ELF-1 (cell line): ENCODE measurements around the gene HLA-DQA1.
"Not testable (repeated sequence)": the region's sequence is repeated elsewhere in the genome, so short reads cannot be mapped to it uniquely, and the experiment has no call there.

ENCODE experiments used
- DNase-seq: peaks from one replicate; pipeline ENCODE4 v3.0.0-alpha.2; 2016; ENCODE audit warnings: low read depth, low spot score

Gene HLA-DQA1

DNA sequence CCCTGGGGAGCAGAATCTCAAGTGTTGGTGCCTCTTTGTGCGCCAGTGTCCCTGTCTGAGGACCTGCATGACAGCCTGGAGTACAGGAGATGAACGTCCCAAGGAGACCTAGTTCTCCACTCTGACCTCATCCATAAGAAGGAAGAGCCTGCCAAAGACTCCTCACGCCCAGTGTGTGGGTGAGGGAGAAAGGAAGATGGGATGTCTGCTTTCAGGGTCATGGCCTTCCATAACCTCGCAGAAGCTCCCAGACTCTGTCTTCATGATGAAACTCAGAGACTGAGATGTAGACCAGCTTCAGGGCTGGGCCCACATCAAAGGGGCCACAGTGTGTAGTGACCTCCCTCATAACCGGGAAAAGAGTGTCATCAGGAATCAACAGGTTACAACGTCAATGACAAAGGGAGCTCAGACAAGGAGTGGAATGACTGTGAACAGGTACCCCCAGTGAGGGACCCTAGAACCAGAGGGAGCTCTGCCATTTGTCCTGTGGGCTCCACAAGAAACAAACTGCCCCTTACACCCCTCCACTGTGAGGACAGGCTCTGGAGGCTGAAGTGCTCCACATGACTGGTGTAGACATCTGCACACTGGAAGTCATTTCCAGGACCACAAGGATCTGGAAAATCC lies 21.2 kb downstream of the HLA-DQA1 start:
- DNase-seq: no peak

- no peak for DNase-seq
Measured at GRCh38 chr6:32659856-32660595, 22.8 kb downstream of the HLA-DQA1 start.

DNA sequence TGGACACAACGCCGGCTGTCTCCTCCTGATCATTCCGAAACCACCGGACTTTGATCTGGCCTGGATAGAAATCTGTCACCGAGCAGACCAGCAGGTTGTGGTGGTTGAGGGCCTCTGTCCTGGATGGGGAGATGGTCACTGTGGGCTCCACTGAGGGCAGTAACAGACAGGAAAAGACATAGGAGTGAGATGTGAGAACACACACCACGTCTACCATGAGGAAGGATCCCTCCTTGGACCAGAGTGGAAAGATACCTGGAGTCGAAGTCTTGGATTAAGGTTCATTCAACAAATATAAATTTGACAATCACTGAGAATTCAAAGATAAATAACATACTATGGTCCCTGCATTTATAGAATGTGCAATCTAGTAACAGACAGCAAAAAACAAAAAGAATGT lies 24.9 kb downstream of the HLA-DQA1 start:
- no peak for DNase-seq

DNA sequence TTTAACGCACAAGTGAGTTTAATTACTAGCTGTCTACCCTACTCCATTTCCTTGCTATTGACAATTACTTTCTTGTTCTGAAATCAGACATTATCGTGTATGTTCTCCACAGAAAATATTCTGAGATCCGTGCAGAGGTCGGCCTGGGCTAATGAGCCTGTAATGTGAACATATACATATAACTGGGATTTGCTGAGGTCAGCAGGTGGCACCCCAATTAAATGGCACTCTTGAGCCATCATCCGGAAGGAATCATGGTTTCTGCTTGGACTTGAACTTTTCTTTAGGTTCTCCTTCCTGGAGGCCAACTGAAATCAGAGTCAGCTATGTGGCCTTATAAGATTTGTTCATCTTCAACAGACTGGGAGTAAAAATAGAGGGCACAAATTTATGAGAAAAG lies 25.6 kb downstream of the HLA-DQA1 start:
- no peak for DNase-seq

GRCh38 chr6:32664354-32664753 lies 27.1 kb downstream of the HLA-DQA1 start:
- DNase-seq: no peak

- DNase-seq: peak; percentile 25
Measured at GRCh38 chr6:32664827-32665362, 27.7 kb downstream of the HLA-DQA1 start.

DNA sequence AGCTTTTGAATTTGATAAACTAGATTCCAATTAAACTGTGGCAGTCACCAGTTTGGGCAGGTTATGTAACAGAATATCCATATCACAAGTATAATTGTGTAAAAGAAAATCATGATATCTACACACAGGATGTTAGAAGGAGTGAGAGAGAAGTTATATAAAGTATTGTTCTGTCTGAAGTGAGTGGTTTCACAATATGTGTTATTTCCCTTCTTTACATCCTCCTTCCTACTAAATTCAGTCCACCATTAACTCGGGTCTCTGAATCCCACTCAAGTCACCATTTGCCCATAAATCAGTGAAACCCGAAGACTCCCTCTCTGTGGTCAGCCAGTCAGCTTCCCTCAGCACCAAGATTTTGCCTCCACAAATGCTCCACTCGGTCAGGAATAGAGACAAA lies 28.5 kb downstream of the HLA-DQA1 start:
- no peak for DNase-seq

GRCh38 chr6:32666420-32667300 lies 29.5 kb downstream of the HLA-DQA1 start, which contains the start of gene HLA-DQB1:
Gene HLA-DQB1 (minus strand): TSS chr6:32666657. CDS start chr6:32666607, 50 bp downstream.
- DNase-seq: peak; percentile 41

DNA sequence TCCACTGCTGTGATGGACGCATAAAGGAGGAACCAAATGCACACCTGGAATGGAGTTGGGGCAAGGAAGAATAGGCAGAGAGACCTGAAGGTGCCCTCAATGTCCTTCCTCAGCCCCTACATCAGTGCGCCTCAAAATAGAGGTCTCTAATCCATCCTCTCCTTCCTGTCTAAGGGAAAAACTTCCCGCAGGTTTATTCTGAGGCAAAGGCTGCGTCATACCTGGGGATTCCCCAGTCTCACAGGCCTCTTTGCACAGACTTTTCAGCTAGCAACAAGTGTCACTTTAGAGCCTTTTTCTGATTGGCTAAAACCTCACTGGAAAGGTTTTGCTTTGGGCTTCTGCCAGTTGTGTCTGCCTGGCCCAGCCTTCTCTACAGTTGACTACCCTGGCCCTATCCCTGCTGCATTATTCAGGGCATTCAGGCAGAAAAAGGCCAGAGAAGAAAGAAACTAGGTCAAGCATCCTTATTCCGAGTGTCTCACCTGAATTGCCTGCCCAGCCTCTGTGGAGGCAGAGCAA lies 31.1 kb downstream of the HLA-DQA1 start:
- DNase-seq: peak; percentile 31

GRCh38 chr6:32669240-32669639 lies 32.0 kb downstream of the HLA-DQA1 start:
- no peak for DNase-seq

GRCh38 chr6:32669893-32670292 lies 32.7 kb downstream of the HLA-DQA1 start:
- no peak for DNase-seq

DNA sequence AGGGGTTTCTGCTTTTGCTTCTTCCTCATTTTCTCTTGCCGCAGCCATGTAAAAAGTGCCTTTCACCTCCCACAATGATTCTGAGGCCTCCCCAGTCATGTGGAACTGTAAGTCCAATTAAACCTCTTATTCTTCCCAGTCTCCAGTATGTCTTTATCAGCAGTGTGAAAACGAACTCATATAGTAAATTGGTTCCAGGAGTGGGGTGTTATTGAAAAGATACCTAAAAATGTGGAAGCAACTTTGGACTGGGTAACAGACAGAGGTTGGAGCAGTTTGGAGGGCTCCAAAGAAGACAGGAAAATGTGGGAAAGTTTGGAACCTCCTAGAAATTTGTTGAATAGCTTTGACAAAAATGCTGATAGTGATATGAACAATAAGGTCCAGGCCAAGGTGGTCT lies 34.7 kb downstream of the HLA-DQA1 start:
- DNase-seq: not testable (repeated sequence)

DNA sequence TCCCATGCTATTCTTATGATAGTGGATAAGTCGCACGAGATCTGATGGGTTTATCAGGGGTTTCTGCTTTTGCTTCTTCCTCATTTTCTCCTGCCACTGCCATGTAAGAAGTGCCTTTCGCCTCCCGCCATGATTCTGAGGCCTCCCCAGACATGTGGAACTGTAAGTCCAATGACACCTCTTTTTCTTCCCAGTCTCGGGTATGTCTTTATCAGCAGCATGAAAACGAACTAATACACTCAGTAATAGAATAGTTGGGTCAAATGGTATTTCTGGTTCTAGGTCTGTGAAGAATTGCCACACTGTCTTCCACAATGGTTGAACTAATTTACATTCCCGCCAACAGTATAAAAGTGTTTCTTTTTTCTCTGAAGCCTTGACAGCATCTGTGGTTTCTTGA lies 36.9 kb downstream of the HLA-DQA1 start:
- DNase-seq: not testable (repeated sequence)

- no peak for DNase-seq
Measured at GRCh38 chr6:32679492-32679891, 42.3 kb downstream of the HLA-DQA1 start.

- no peak for DNase-seq
Measured at GRCh38 chr6:32680055-32680454, 42.8 kb downstream of the HLA-DQA1 start.

- DNase-seq: no peak
Measured at GRCh38 chr6:32684246-32684645, 47.0 kb downstream of the HLA-DQA1 start.

DNA sequence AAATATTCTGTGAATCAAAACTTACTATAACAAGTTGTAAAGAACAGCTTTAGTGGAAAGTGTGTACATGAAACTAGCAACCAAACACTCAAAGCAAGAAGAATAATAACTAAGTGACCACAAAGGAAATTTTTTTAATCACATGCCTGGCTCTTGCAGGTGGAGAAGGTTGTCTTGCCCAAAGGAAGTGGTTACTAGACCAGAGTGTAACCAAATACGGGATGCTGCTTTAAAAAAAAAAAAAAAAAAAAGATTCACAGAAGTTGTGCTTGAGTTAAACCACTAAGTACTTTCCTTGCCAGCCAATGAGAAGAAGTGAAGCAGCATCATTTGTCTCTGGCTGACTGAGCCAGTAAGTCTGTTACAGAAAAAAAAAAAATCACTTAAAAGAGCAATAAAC lies 48.4 kb downstream of the HLA-DQA1 start:
- no peak for DNase-seq

DNA sequence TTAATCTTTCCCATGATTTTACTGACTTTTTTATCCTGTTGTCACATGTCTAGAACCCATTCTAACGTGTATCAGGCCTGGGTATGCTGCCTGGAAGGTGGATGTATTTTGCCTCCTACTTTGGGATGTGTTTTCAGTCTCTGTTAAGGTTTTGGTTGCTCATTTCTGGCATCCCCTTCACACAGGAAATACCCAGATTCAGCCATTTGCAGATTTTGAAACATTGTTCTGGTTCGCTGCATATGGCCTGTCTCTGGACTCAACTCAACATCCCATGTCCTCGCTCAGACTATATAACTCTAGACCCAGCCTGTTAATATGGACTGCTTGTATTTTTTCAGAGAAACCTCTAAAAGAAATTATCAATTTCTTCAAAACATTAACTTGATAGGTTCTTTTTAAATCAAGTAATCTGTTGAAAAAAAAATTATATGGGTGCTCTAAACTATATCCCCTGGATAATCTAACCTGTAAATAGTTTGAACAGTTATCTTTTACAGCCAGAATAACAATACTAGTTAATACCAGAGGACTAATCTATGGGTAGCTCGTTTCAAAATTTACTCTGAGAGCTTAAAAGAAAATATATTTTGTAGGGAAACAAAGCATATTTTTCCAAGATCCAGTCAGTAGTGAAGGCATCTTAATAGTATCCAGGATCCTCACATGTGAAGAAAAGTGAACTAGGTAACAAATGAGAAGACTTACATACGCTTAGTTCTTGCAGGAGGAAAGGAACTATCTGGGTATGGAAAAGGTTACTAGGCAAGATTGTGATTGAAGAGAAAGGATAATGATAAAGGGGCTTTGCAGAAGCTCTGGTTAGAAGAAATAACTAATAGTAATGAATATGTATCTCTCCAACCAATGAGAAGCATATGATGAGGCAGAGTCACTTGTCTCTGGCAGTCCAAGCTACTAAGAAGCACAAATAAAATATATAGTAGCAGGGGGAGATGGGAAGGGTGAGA lies 52.6 kb downstream of the HLA-DQA1 start:
- no peak for DNase-seq

- DNase-seq: peak; percentile 40
Measured at GRCh38 chr6:32692019-32692418, 54.8 kb downstream of the HLA-DQA1 start.
